GM12878 (cell line): ENCODE measurements around the gene RIPPLY3. TPM values are rescaled to one million over a fixed set of nuclear protein-coding genes. Genes with fewer than 3 reads are reported as not detected.

Experiments
- ATAC-seq: fragments of 200-7000 bp; cut with Tn5 transposase; 3 replicates; pipeline ENCODE4 v1.9.1; 2020; ENCODE audit warnings: mild to moderate bottlenecking, moderate library complexity
- BruUV-seq: library from RNA; stranded (reverse); fragments of 400-500 nt; replicated peaks from 2 replicates; lab custom pipeline; 2021; lab: Mats Ljungman, UMichigan
- CTCF ChIA-PET: fragments of 300-600 bp; sonication (Branson Sonifier 250); formaldehyde crosslinking; extraction: SDS; loops from one replicate; lab custom pipeline; 2021; ENCODE audit warnings: inconsistent platforms; lab: Yijun Ruan, JAX
- POLR2A ChIA-PET: fragments of 350-600 bp; formaldehyde crosslinking; extraction: SDS; loops from one replicate; lab custom pipeline; 2021; ENCODE audit warnings: inconsistent platforms; lab: Charles Lee
- RAD21 ChIA-PET: fragments of 300-600 bp; sonication (Branson Sonifier 250); formaldehyde crosslinking; loops from one replicate; lab custom pipeline; 2023; ENCODE audit warnings: antibody characterized with exemption; ENCODE audit not compliant: unreplicated experiment; lab: Charles Lee
- SMC1A ChIA-PET: fragments of 300-600 bp; sonication (Branson Sonifier 250); formaldehyde crosslinking; loops from one replicate; lab custom pipeline; 2023; ENCODE audit not compliant: unreplicated experiment, uncharacterized antibody; lab: Charles Lee
- DNase-seq: peaks from one replicate; pipeline ENCODE4 v3.0.0-alpha.2; 2011; ENCODE audit warnings: low read depth, low spot score
- FAIRE-seq: peaks from 3 replicates; lab custom pipeline; 2011; peaks lifted over from hg19 to GRCh38; lab: Jason Lieb, UNC
- H2AFZ ChIP-seq: 2 replicates; pipeline ENCODE4 v1.6.0; 2011; ENCODE audit warnings: low read depth, low read length, control low read depth; ENCODE audit not compliant: control insufficient read depth
- H3K27ac ChIP-seq: 2 replicates; pipeline ENCODE4 v1.5.1; 2011; ENCODE audit warnings: control low read depth; ENCODE audit not compliant: control insufficient read depth, insufficient read depth
- H3K27me3 ChIP-seq, 2 experiments: replicated peaks in 1 of 2; 2 replicates each; pipeline versions ENCODE4 v1.6.0 to v1.6.1; 2011; ENCODE audit warnings: low read length in 1 of 2; ENCODE audit not compliant: control insufficient read depth in 2 of 2, insufficient read depth in 2 of 2
- H3K36me3 ChIP-seq, 2 experiments: 2 replicates each; pipeline ENCODE4 v1.5.1; 2011; ENCODE audit warnings: low read length in 1 of 2; ENCODE audit not compliant: control insufficient read depth in 2 of 2, insufficient read depth in 2 of 2
- H3K4me1 ChIP-seq: 2 replicates; pipeline ENCODE4 v1.6.1; 2011; ENCODE audit warnings: mild to moderate bottlenecking, low read length, moderate library complexity, mixed read lengths; ENCODE audit not compliant: control insufficient read depth, insufficient read depth
- H3K4me2 ChIP-seq: 2 replicates; pipeline ENCODE4 v1.6.0; 2011; ENCODE audit warnings: control low read depth; ENCODE audit not compliant: control insufficient read depth, insufficient read depth
- H3K4me3 ChIP-seq: fragments of 200-600 bp; sonication (generic); 2 replicates; pipeline ENCODE4 v1.5.1; 2016
- H3K79me2 ChIP-seq: 2 replicates; pipeline ENCODE4 v1.6.0; 2011; ENCODE audit warnings: low read length; ENCODE audit not compliant: control insufficient read depth, insufficient read depth
- H3K9ac ChIP-seq: 2 replicates; pipeline ENCODE4 v1.8.0; 2011; ENCODE audit warnings: low read length, control low read depth, mixed read lengths; ENCODE audit not compliant: control insufficient read depth, insufficient read depth
- H3K9me3 ChIP-seq: replicated peaks from 3 replicates; pipeline ENCODE4 v1.5.1; 2011; ENCODE audit warnings: mild to moderate bottlenecking, low read length; ENCODE audit not compliant: control insufficient read depth, insufficient read depth
- H4K20me1 ChIP-seq: 2 replicates; pipeline ENCODE4 v1.6.0; 2011; ENCODE audit not compliant: control insufficient read depth, insufficient read depth
- ATF7 ChIP-seq: fragments of 450-650 bp; IDR thresholded peaks from 2 replicates; pipeline ENCODE4 v1.6.1; 2016; ENCODE audit warnings: low read depth, mild to moderate bottlenecking
- IKZF2 ChIP-seq, 2 experiments: fragments of 450-650 bp; IDR thresholded peaks; 2 replicates each; pipeline ENCODE4 v1.6.1; 2017; ENCODE audit warnings: mild to moderate bottlenecking in 2 of 2, moderate library complexity in 2 of 2
- NFYB ChIP-seq: IDR thresholded peaks from 2 replicates; pipeline ENCODE4 v1.6.1; 2011; ENCODE audit warnings: low read depth, mild to moderate bottlenecking, low read length, improper control_type of control experiment, moderate library complexity; ENCODE audit not compliant: insufficient read depth
- POU2F2 ChIP-seq: IDR thresholded peaks from 3 replicates; pipeline ENCODE4 v1.6.1; 2011; ENCODE audit warnings: low read depth, mild to moderate bottlenecking, low read length, borderline replicate concordance
- WGBS: methylation state at CpG from one replicate; pipeline ENCODE4 v1.1.6; 2016; ENCODE audit warnings: low lambda C conversion rate; ENCODE audit not compliant: insufficient replicate concordance, insufficient coverage; ENCODE audit errors: missing lambda C conversion rate; 5-methylcytosine and 5-hydroxymethylcytosine counted together
- in situ Hi-C: fragments of 300-500 bp; cut with MboI; formaldehyde crosslinking; loops from 9 replicates; pipeline ENCODE4 v1.14.3; 2018; ENCODE audit warnings: mixed read lengths
- intact Hi-C: fragments of 100-400 bp; cut with micrococcal nuclease; formaldehyde crosslinking; loops from one replicate; pipeline ENCODE4 v1.14.2; 2022; ENCODE audit not compliant: unreplicated experiment
- polyA plus RNA-seq, 11 experiments: library from polyadenylated mRNA; depleted of rRNA in 4 of 11; unstranded in 6 of 11; stranded (reverse) in 5 of 11; fragments of >200 nt; fragmentation: Nextera tagmentation in 4 of 11; fragmentation: Illumina TruSeq in 1 of 11; extraction: Ambion mirVana in 4 of 11; extraction: Trizol in 1 of 11; gene quantifications; 1 replicate in 1 of 11; 2 replicates in 10 of 11; pipeline versions ENCODE4 v1.2.1 to v1.2.3, GENCODE V29; 2011 to 2016; ENCODE audit warnings: inconsistent platforms in 2 of 11, missing spikeins in 2 of 11, low read depth in 1 of 11
- total RNA-seq, 4 experiments: library from RNA; depleted of rRNA in 3 of 4; stranded (reverse); fragments of >200 nt in 3 of 4; fragmentation: Illumina TruSeq in 1 of 4; extraction: Trizol in 1 of 4; gene quantifications; 2 replicates each; pipeline versions ENCODE4 v1.2.1 to v1.2.3, GENCODE V29; 2013 to 2021
- TF ChIP-seq, protein P1 (sequence below): fragments of 450-650 bp; IDR thresholded peaks from 2 replicates; pipeline ENCODE4 v1.6.1; 2016; ENCODE audit warnings: mild to moderate bottlenecking

The RIPPLY3 gene
- total and polyA plus RNA-seq, 10 of the 15 experiments (the other 5 are each of a cell fraction or from before 2014, with no cell fraction given) = not detected

DNA sequence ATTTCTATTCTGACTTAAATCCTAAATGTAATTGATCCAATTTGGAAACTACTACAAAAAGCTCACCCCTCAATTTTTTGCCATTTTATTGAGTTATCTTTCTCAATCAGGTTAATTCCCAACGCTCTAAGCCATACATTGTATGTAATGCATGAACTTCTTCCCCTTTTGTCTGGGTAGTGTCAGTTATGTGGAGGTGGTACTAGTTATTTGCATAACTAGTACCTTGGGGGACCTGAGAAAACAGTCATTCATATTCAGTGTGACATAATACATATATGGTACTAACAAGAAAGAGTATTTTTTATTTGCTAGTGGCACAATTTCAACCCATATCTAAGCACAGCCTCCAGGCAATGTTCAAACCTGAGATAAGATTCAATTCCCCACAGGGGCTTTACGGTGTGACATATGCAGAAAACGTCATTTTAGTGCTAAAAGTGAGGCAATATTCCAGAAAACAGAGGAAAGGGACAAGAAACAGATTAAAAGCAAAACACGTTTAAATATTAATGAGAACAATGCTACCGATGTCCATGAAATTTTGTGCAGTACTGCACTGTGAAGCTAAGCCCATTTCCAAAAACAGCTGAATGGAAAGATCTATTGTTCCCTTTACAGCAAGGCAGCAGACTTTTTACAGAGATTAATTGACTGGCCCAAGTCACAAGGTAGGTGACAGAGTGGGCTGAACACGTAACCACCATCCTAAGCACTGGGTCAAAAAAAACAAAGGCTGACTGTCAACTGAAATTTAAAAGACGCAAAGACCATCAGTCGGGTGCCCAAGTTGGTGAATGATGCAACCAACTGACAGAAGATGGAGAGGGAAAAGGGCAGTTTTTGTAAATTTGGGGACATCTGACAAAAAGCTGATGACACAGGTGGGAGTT, 41.4 kb upstream of the RIPPLY3 start:
- no peak for DNase-seq
- Histone ChIP-seq H2AFZ (no peak overlapping the region), H4K20me1 (no peaks in the 10 kb centered on the region), H3K36me3 (no peaks in the 10 kb centered on the region), H3K27ac (no peak overlapping the region), H3K9me3 (no peaks in the 10 kb centered on the region), H3K27me3 (no peaks in the 10 kb centered on the region), H3K9ac (peak overlapping the region; percentile 57; the same call in 1 of the 2 replicates), H3K4me2 (peak overlapping the region; percentile 93), H3K4me1 (peaks cover 15% of the 10 kb centered on the region), H3K4me3 (peak overlapping the region; percentile 88), H3K79me2 (peaks cover 2% of the 10 kb centered on the region; the same call in 1 of the 2 replicates)
- ChIA-PET CTCF (interaction anchor here (0.6 to 3.5 kb wide), 13 partner anchors 12 to 461 kb away, joined by 3 to 22 read pairs (median 3); no protein-coding TSS in a partner anchor), RAD21 (interaction anchor here (0.8 to 2.6 kb wide), 4 partner anchors 12 to 151 kb away, joined by 3 to 14 read pairs (median 4); no protein-coding TSS in a partner anchor), SMC1A (interaction anchor here (0.5 to 1.9 kb wide), 6 partner anchors 12 to 210 kb away, joined by 3 to 5 read pairs (median 4); no protein-coding TSS in a partner anchor), POLR2A (interaction anchor here (0.6 to 1.3 kb wide), 4 partner anchors 16 to 297 kb away, joined by 3 to 5 read pairs (median 4); no protein-coding TSS in a partner anchor)
- BruUV-seq = TSS peak; percentile 72
- intact Hi-C loops (loop anchor here (10.0 kb wide), 1 partner anchor 290 kb away; no protein-coding TSS in a partner anchor), in situ Hi-C loops (no loop called here)
- TF ChIP-seq IKZF2 (IDR thresholded peaks at IDR 0.05) (0 out of 4 replicates have a peak, but pooled peaks of 1 of the 2 experiments have one; percentile 34), NFYB (no peak), POU2F2 (no peak), ATF7 (peak; percentile 44; the same call in 1 of the 2 replicates)
- TF ChIP-seq, protein P1, sequence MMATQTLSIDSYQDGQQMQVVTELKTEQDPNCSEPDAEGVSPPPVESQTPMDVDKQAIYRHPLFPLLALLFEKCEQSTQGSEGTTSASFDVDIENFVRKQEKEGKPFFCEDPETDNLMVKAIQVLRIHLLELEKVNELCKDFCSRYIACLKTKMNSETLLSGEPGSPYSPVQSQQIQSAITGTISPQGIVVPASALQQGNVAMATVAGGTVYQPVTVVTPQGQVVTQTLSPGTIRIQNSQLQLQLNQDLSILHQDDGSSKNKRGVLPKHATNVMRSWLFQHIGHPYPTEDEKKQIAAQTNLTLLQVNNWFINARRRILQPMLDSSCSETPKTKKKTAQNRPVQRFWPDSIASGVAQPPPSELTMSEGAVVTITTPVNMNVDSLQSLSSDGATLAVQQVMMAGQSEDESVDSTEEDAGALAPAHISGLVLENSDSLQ = peak; percentile 69
- ATAC-seq = peak; percentile 48
- WGBS = 67% methylated on average over 8 of the region's 8 CpGs
- peak; percentile 62 for FAIRE-seq
